ENCODE measurements around the gene SMURF1.

Gene SMURF1

DNA sequence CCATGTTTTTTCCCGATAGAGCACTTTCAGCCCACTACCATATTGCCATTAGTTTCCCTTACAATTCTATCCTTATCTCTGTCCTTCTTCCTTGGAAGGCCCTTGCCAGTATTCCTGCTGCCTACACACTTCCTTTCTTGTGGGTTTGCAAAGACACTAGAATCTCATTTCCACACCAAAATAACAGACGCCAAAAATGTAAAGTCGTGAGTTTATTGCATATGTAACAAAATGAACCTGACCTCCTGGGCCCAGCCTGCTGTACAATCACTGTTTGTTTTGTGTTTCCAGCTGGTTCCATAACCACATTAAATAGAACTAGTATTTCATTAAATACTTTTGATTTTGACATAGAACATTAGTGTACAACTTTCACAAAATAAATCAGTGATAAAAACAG, 116.7 kb downstream of the SMURF1 start:
- DNase-seq = no peak

GRCh38 chr7:99024066-99024465, 119.8 kb downstream of the SMURF1 start:
- no peak for DNase-seq

DNA sequence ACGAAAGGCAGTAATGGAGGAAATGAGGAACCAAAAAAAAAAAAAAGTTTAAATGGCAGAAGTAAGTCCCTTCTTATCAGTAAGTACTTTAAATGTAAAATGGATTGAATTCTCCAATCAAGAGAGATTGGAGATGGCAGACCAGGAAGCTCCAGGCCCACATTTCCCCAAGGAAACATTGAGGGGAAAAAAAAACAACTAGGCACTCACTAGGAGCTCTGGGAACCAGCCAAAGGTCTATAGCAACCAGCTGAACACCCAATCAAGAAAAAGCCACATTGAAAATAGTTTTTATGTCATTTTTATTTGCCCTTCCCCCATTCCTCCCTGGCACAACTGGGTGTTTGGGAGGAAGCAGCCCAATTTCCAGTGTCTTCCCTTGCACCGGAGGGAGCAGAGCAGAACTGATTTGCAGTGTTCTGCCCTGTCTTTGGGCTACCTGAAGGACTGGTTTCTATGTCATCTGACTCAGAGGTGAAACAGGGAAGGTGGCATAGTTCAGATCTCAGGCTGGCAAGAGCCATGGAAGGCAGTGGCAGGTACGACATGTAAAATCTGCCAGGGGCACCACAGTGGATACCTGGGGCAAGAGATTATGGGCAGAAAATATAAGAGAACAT, 121.9 kb downstream of the SMURF1 start:
- no peak for DNase-seq

- no peak for DNase-seq
Observed at GRCh38 chr7:99020413-99020715, 123.5 kb downstream of the SMURF1 start.

GRCh38 chr7:99019523-99020412, 124.1 kb downstream of the SMURF1 start:
- DNase-seq = no peak

DNA sequence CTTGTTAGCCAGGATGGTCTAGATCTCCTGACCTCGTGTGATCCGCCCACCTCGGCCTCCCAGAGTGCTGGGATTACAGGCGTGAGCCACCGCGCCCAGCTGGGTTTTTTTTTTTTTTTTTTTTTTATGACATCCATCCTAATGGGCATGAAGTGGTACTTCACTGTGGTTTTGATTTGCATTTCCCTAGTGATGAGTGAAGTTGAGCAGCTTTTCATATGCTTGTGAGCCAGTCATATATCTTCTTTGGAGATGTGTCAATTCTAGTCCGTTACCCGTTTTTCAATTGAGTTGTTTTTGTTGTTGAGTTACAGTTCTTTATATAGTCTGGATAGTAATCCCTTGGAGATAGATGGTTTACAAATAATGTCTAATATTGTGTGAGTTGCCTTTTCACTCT, 127.7 kb downstream of the SMURF1 start:
- DNase-seq = no peak

DNA sequence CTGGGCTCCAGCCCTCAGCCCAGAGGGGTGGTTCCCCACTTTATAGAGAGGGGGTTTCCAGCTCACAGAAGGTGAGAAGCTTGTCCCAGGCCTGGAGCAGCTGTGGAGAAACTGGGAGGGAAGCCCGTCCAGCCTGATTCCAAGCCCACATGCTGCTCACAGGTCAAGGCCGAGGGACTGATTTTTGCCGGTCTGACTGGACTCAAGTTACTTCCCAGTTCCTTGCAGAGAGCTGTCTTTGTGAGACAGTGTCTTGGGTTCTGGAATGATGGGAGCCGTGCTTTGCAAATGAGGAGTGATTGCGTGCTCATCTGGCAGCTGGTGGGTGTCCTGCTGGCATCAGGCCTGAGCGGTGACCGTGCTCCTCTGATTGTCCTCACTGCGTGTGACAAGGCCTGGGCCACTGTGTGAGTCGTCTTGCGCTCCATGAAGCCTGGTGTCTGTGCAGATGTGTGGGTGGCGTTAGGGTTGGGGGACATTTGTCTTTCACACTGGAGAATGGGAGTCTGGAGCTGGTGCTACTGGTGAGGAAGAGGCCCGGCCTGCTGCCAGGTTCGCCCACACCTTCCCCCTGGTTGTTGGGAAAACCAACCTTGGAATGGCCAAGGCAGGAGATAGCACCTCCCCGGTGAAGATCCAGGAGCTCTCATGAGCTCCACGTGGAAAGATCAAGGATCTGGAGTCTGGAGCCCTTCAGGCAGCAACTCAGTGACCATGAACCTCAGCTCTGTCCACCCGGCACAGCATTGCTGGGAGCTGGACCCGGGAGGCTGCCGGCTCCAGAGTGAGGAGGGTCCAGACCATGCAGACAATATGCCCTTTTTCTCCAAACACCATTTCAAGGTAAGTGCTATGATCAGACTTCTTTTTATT, 129.6 kb downstream of the SMURF1 start:
- no peak for DNase-seq

- no peak for DNase-seq
Observed at GRCh38 chr7:99013266-99014112, 130.4 kb downstream of the SMURF1 start.

GRCh38 chr7:99012722-99013121, 131.2 kb downstream of the SMURF1 start:
- DNase-seq = no peak

DNA sequence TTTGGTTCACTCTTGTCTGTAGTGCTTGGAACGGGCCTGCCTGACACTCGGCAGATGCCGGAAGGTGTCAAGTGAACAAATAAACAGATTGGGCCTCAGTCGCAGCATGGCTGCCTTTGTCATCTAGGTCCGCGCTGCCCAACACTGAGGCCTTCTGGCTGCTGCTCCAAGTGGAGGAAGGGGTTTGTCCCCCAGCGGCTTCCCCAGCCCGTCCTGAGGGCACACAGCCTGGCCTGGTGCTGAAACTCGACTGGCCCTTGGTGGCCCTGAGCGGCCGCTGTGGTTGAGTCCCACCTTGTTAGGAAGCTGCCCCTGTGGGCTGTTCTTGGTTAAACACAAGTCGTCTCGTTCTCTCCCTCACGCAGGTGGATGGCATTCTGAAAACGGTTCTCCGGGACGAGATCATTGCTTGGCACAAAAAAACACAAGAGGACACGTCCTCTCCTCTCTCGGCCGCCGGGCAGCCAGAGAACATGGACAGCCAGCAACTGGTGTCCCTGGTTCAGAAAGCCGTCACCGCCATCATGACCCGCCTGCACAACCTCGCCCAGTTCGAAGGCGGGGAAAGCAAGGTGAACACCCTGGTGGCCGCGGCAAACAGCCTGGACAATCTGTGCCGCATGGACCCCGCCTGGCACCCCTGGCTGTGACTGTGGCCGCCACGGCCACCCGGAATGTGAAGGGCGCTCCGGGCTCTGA, 132.1 kb downstream of the SMURF1 start:
- no peak for DNase-seq

DNA sequence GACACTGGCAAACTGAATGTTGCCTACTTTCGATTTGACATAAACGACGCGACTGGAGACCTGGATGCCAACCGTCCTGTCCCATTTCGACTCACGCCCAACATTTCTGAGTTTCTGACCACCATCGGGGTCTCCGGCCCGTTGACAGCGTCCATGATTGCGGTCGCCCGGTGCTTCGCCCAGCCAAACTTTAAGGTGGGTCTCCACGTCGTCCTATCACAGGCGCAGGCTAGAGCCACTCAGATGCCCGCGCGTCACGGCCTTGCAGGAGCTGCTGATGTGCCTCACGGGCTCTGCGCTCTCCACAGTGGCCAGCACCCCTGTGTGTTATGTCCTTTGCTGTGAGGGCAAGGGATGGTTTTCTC, 132.6 kb downstream of the SMURF1 start:
- DNase-seq = no peak

DNA sequence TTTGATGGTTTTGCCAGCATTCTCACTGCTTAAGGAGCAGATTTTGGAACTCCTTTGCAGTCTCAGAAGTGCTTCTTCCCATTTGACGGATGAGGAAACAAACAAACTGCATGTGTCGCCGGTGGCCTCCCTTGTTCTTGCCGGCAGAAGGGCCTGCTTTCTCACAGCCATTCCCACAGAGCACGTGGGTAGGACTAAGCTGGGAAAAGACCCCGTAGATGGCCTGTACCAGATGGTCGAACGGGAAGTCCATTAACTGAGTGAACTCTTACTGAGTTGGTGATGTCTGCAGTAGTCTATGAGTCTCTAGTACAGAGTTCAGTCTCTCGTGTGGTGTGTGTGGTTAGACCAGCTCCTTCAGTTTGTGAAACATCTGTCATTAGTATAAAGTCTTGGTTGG, 133.6 kb downstream of the SMURF1 start:
- DNase-seq = no peak

GRCh38 chr7:99008921-99009530, 134.9 kb downstream of the SMURF1 start:
- DNase-seq = no peak

DNA sequence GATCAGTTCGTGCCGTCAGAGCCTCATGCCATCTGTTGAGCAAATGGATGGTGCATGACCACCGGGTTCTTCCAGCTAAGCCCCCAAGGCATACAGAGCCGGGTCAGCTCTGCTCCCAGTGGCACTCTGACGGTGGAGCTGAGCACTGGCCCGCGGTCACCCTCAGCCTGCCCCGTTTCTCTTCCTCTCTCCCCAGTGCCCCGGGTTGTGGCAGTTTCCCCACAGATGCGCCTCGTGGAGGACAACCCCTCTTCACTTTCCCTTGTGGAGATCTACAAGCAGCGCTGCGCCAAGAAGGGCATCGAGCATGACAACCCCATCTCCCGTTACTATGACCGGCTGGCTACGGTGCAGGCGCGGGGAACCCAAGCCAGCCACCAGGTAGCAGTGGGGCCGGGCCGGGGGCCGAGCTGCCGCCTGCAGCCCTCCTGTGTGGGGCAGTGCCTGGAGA, 135.7 kb downstream of the SMURF1 start:
- DNase-seq = no peak

DNA sequence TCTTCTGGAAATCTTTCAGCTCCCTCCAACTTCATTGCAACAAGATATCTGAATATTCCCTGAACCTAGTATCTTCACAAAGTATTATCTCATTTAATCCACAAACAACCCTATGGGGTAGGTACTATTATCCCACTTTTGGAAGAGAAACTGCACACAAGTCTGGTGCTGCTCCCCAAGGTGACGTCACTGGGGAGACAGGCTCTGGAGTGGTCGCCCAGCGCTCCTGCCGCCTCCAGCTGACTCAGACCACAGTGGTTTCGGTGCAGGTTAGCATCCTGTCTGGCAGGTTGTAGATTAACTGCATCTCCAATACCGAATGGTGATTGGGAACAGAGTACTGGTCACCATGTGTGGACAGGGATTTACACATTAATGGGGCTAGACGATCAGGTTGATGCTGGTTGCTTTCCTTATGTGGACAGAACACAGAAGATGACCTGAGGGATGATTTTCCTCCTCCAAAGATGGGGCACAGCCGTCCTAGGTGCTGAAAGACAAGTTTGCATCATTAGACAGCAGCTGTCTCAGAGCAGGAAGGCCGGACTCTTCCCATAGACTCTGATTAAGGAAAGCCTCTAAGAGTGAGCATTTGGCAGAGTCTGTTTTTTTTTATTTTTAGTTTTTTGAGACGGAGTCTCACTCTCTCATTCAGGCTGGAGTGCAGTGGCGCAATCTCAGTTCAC, 137.0 kb downstream of the SMURF1 start:
- DNase-seq = no peak

GRCh38 chr7:99005776-99006175, 138.1 kb downstream of the SMURF1 start:
- no peak for DNase-seq

- DNase-seq = no peak
Observed at GRCh38 chr7:99004781-99005500, 139.0 kb downstream of the SMURF1 start.

DNA sequence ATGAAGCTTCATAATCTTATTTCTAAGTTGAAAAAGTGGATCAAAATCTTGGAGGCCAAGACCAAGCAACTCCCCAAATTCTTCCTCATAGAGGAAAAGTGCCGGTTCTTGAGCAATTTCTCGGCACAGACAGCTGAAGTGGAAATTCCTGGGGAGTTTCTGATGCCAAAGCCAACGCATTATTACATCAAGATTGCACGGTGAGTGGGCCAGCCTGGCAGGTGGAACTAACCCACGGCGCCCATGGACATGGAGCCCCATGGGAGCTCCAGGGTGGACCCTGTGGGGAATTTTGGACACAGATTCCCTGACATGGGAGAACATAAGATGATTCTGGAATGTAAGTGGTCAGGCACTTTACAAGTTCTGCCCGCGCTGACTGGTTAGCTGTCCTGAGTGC, 139.7 kb downstream of the SMURF1 start:
- DNase-seq = no peak

DNA sequence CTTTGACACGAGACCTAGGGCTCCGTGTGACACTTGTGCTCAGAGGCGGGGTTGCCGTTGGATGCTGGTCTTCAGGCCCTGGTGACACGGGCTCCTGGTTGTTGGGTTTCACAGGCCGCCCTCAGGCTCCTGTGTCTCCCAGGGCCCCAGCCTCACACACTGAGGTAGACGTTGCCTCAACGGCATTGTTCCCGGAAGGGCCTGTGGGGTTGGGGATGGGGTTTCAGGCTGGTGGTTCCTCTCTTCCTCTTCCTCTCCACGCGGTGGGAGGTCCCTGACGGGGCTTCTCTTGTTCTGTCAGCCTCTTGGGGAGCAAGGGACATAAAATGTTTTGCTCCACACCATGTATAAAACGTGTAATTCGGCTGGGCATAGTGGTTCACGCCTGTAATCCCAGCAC, 140.5 kb downstream of the SMURF1 start:
- DNase-seq = no peak

DNA sequence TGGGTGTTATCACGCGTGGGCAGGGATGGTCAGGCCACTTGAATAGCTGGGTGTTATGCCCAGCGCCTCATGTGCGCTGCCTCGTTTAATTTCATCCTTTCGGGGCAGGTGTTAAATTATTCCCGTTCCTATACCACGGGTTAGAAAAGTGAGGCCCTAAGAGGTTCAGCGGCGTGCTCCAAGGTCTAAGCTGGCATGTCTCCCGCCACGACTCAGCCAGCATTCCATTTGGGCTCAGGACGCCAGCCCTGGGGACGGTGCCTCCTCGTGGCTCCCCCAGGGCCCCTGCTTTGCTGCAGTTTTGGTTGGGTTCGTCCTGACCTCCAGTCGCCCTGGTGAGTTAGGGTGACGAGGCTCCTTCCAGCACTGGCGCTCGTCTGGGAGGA, 141.1 kb downstream of the SMURF1 start:
- DNase-seq = no peak
